ENCODE results near the gene CHMP2B.
A peak's percentile ranks its signal among the peaks of the same experiment; 100 is the strongest.

- TF ChIP-seq ZFX (IDR thresholded peaks at IDR 0.05) (no peak), CTCF (conservative IDR thresholded peaks at IDR 0.05) (peak; percentile 76)
Measured at GRCh38 chr3:87260270-87260669, 33.2 kb downstream of the CHMP2B start.
